Ovary (tissue), 9 donors: Measurements from ENCODE around the gene CAMK2D. TPM values are rescaled to one million over a fixed set of nuclear protein-coding genes. Genes with fewer than 3 reads are reported as not detected.

ENCODE experiments used
- DNase-seq, 5 donors: peaks; one replicate each; pipeline ENCODE4 v3.0.0-alpha.2; 2019 to 2020
- H3K27ac ChIP-seq, 2 donors: fragments of 200-600 bp; one replicate each; pipeline versions ENCODE4 v1.5.1 to v1.8.0; 2019 to 2022
- H3K27me3 ChIP-seq: fragments of 200-600 bp; one replicate; pipeline ENCODE4 v1.8.0; 2022
- H3K36me3 ChIP-seq: fragments of 200-600 bp; sonication (generic); one replicate; pipeline ENCODE4 v1.5.1; 2019
- H3K4me1 ChIP-seq: one replicate; pipeline ENCODE4 v1.8.1; 2013; ENCODE audit warnings: mild to moderate bottlenecking, moderate library complexity; ENCODE audit not compliant: insufficient read depth
- H3K4me3 ChIP-seq: fragments of 200-600 bp; sonication (generic); one replicate; pipeline ENCODE4 v1.5.1; 2017
- H3K9me3 ChIP-seq, 2 donors: fragments of 200-600 bp in 1 of 2; sonication (generic) in 1 of 2; one replicate each; pipeline versions ENCODE4 v1.5.1 to v1.8.1; 2013 to 2019; ENCODE audit warnings: mild to moderate bottlenecking in 1 of 2, moderate library complexity in 1 of 2
- EP300 ChIP-seq: sonication (generic); formaldehyde crosslinking; IDR thresholded peaks from one replicate; pipeline ENCODE4 v1.6.1; 2017; ENCODE audit warnings: antibody characterized with exemption
- POLR2A ChIP-seq: fragments of 450-650 bp; IDR thresholded peaks from one replicate; pipeline ENCODE4 v1.6.1; 2017; ENCODE audit warnings: antibody characterized with exemption, mild to moderate bottlenecking, moderate library complexity
- WGBS, 3 donors: extraction: QIAGEN DNeasy Blood & Tissue Kit in 1 of 3; methylation state at CpG; one replicate each; pipeline versions ENCODE4 v1.1.5 to v1.1.7; 2013 to 2017; 5-methylcytosine and 5-hydroxymethylcytosine counted together
- intact Hi-C, 4 donors: fragments of 100-400 bp; cut with DNase I; formaldehyde crosslinking; loops; one replicate each; pipeline versions ENCODE4 v1.11.0 to v1.15.1; 2022 to 2023
- polyA plus RNA-seq, 2 donors: library from polyadenylated mRNA; stranded (reverse); fragments of 200-250 nt in 1 of 2; fragments of 350-450 nt in 1 of 2; fragmentation: Illumina TruSeq in 1 of 2; extraction: RNeasy Lipid Tissue Mini Kit (QIAGEN cat#74804) in 1 of 2; gene quantifications; one replicate each; pipeline ENCODE4 v1.2.3, GENCODE V29; 2013 to 2014
- total RNA-seq, 7 donors: library from RNA; depleted of rRNA in 2 of 7; stranded (reverse); fragments of >200 nt in 2 of 7; fragmentation: NEBNext Ultra II Directional in 3 of 7; extraction: Animal tissue kit (Norgen Biotek cat#: 25700) in 3 of 7; gene quantifications; one replicate each; pipeline versions ENCODE4 v1.1.0 to v1.2.4, GENCODE V29; 2016 to 2023
- TF ChIP-seq, protein P1 (sequence below), 3 donors: fragments of 450-650 bp in 2 of 3; fragments of 200-600 bp in 1 of 3; IDR thresholded peaks; one replicate each; pipeline versions ENCODE4 v1.5.1 to v1.8.0; 2016 to 2022; ENCODE audit warnings: antibody characterized with exemption in 3 of 3, mild to moderate bottlenecking in 1 of 3
- donor health status: DM: no; HTN: no; CAD: no; lungs with moderate emphysema.
- donor health status: DM: no; HTN: no; CAD: no.
- donor health status: Bipolar disorder and iron deficiency.
- donor health status: DM: yes; HTN: yes; CAD: no.
- donor health status: DM: no; HTN: no; CAD: no.
- donor health status: DM: yes; HTN: yes; CAD: no.

The CAMK2D gene
- total and polyA plus RNA-seq, 9 donors = 14.2 to 36.9 (median 32.2) TPM

DNA sequence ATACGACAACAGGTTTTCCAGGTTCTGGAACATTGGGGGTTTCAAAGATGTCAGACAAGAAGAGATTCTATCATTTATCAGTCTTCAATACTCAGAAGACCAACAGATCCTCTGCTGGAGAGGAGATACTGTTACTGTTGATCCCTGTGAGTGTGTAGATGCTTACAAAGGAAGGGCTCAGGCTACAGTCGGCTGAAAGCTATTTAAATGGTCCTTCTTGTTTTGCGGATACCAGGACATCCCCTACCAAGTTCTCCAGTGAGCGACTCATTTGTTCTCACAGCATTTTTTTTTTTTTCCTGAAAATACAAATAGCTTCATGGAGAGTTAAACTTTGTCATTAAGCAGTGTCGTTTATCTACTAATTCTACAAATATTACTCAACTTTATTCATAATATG is 201.6 kb downstream of the CAMK2D start:
- TF ChIP-seq POLR2A (no peak), EP300 (no peak)
- TF ChIP-seq, protein P1, sequence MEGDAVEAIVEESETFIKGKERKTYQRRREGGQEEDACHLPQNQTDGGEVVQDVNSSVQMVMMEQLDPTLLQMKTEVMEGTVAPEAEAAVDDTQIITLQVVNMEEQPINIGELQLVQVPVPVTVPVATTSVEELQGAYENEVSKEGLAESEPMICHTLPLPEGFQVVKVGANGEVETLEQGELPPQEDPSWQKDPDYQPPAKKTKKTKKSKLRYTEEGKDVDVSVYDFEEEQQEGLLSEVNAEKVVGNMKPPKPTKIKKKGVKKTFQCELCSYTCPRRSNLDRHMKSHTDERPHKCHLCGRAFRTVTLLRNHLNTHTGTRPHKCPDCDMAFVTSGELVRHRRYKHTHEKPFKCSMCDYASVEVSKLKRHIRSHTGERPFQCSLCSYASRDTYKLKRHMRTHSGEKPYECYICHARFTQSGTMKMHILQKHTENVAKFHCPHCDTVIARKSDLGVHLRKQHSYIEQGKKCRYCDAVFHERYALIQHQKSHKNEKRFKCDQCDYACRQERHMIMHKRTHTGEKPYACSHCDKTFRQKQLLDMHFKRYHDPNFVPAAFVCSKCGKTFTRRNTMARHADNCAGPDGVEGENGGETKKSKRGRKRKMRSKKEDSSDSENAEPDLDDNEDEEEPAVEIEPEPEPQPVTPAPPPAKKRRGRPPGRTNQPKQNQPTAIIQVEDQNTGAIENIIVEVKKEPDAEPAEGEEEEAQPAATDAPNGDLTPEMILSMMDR (IDR thresholded peaks at IDR 0.05) = no peak
- Histone ChIP-seq H3K9me3 (no peaks in the 10 kb centered on the region), H3K4me3 (no peak overlapping the region), H3K36me3 (no peaks in the 10 kb centered on the region), H3K4me1 (no peaks in the 10 kb centered on the region), H3K27ac (no peak overlapping the region), H3K27me3 (no peaks in the 10 kb centered on the region)
- DNase-seq = no peak
- intact Hi-C loops = no loop called here
- WGBS, 3 donors = 90 to 93% (median 91%) methylated on average over 5 of the region's 5 CpGs

DNA sequence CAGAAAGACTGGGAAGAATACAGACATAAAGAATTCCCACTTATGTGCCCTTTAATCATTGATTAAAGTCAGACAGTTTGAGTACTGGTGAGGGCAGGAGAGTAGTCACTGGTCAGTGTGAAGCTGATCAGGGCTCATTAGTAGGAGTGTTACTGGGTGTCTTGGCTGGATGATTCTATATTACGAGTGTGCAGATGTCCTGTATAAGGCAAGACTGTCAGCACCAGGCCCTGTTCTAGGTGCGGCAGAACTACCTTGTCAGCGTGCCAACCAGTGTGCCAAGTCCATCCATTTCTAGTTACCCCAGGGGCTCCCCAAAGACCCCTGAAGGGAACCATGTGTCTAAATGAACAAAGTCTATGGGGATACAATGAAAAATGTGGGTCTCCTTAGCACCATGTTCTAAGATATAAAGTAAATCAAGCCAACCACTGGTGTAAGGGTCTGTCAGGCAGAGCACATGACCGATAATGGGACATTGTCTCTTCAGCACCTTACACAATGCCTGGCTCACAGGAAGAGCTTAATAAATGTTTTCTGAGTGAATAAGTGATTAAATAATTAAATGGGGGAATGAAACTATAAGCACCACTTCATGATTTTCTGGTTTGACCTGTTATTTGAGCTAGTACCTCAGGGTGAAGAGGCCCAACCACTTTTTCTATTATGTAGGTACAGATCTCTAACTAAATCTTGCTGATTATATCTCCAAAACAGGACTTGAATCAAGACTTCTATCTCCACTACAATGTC is 205.0 kb downstream of the CAMK2D start:
- H3K27ac ChIP-seq = no peak overlapping the region
- H3K36me3 ChIP-seq = no peaks in the 10 kb centered on the region
- H3K9me3 ChIP-seq = no peaks in the 10 kb centered on the region
- 96 to 97% (median 96%) methylated on average over 4 of the region's 4 CpGs for WGBS, 3 donors
- intact Hi-C loops = no loop called here
- TF ChIP-seq, protein P1 (IDR thresholded peaks at IDR 0.05) = no peak
- TF ChIP-seq POLR2A (no peak), EP300 (no peak)
- DNase-seq = no peak
- no peaks in the 10 kb centered on the region for H3K27me3 ChIP-seq
- no peaks in the 10 kb centered on the region for H3K4me1 ChIP-seq
- H3K4me3 ChIP-seq = no peak overlapping the region

DNA sequence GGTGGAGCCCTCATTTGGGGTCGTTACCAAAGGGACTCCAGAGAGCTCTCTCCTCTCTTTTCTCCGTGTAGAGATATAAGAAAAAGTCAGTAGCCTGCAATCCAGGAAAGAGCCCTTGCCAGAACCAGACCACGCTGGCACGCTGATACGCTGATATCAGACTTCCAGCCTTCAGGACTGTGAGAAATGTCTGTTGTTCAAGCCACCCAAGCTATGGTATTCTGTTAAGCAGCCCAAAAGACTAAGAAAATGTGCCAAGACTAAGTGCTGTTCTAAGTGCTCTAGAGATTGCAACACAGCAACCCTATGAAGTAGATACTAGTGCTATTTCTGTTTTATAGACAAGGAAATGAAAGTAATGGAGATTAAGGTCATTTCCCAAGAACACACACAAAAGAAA is 205.7 kb downstream of the CAMK2D start:
- Histone ChIP-seq H3K36me3 (no peaks in the 10 kb centered on the region), H3K27me3 (no peaks in the 10 kb centered on the region), H3K4me3 (no peak overlapping the region), H3K9me3 (no peaks in the 10 kb centered on the region), H3K27ac (no peak overlapping the region), H3K4me1 (no peaks in the 10 kb centered on the region)
- no peak for DNase-seq
- WGBS, 3 donors = 78 to 83% (median 81%) methylated on average over 5 of the region's 5 CpGs
- TF ChIP-seq POLR2A = no peak
- TF ChIP-seq, protein P1 (IDR thresholded peaks at IDR 0.05) = no peak
- TF ChIP-seq EP300 = no peak
- intact Hi-C loops = no loop called here

DNA sequence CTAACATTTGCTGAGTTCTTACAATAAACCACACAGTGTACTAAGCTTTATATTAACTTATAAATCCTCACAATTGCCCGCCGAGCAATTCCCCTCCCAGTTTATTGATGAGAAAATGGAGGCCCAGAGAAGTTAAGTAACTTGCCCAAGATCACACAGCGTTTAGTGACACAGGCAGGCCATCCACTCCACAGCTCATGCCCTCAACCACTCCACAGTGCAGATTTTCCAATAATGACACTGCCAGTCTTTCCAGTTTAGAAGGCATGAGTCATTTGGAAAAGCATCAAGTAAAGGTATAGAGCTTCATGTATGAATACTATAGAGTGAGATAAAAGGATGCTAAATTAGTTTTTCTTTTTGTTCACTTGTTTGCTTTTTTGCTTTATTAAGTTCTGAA is 208.5 kb downstream of the CAMK2D start:
- intact Hi-C loops = no loop called here
- Histone ChIP-seq H3K27ac (no peak overlapping the region), H3K4me1 (no peaks in the 10 kb centered on the region), H3K36me3 (no peaks in the 10 kb centered on the region), H3K27me3 (no peaks in the 10 kb centered on the region), H3K9me3 (no peaks in the 10 kb centered on the region), H3K4me3 (no peak overlapping the region)
- TF ChIP-seq POLR2A = no peak
- TF ChIP-seq, protein P1 (IDR thresholded peaks at IDR 0.05) = no peak
- TF ChIP-seq EP300 = no peak
- 96 to 98% (median 97%) methylated on average over 3 of the region's 3 CpGs for WGBS, 3 donors
- no peak for DNase-seq
